Measurements from ENCODE around the gene URB2. TPM values are rescaled to one million over a fixed set of nuclear protein-coding genes. Genes with fewer than 3 reads are reported as not detected.
A peak's percentile ranks its signal among the peaks of the same experiment; 100 is the strongest.

URB2 gene
- total and polyA plus RNA-seq, 2 experiments from 2014 or later: 7.6 to 44.3 TPM

- TF ChIP-seq REST (IDR thresholded peaks at IDR 0.05; ENCODE audit: unreplicated experiment) (no peak), STAT1 (IDR thresholded peaks at IDR 0.05; ENCODE audit: unreplicated experiment) (no peak), ZNF462 (CRISPR knock-in tag; IDR thresholded peaks at IDR 0.05) (no peak)
Measured at GRCh38 chr1:229629261-229629660, 3.2 kb downstream of the URB2 start (continued).

GRCh38 chr1:229631148-229631547 is 5.1 kb downstream of the URB2 start:
- Histone ChIP-seq H3K4me2 (no peak overlapping the region), H3K27ac (ENCODE audit: low read depth) (peak overlapping the region; percentile 41; the same call in 1 of the 2 replicates), H3F3A (replicated peaks; ENCODE audit: low read depth) (0 out of 2 replicates have a peak, but pooled peaks cover 3% of the 10 kb centered on the region), H4K20me1 (replicated peaks; ENCODE audit: insufficient read depth) (peaks cover 40% of the 10 kb centered on the region), H3K4me3 (no peak overlapping the region), H3K79me2 (replicated peaks; ENCODE audit: insufficient read depth) (peaks cover 88% of the 10 kb centered on the region), H3K4me1 (ENCODE audit: insufficient read depth) (peaks cover 8% of the 10 kb centered on the region; the same call in 1 of the 2 replicates), H3K27me3 (ENCODE audit: insufficient read depth) (no peaks in the 10 kb centered on the region), H3K9me2 (ENCODE audit: insufficient read depth) (no peaks in the 10 kb centered on the region), H2AFZ (no peak overlapping the region), H3K36me3 (ENCODE audit: insufficient read depth) (peaks cover 11% of the 10 kb centered on the region)
- H3K27ac Mint-ChIP-seq: 0 out of 2 replicates have a peak overlapping the region, but pooled peaks have one; percentile 36
- peaks cover 59% of the 10 kb centered on the region for H3K36me3 Mint-ChIP-seq (ENCODE audit: low read depth)
- H3K4me3 Mint-ChIP-seq: no peak overlapping the region
- no peaks in the 10 kb centered on the region for H3K9me3 Mint-ChIP-seq
- H3K4me1 Mint-ChIP-seq: peaks cover 5% of the 10 kb centered on the region; the same call in 2 of the 3 replicates
- ATAC-seq: no peak
- DNase-seq (ENCODE audit: low spot score): no peak
- H3K27me3 Mint-ChIP-seq (ENCODE audit: insufficient read depth, low read depth, poor library complexity): peaks cover 5% of the 10 kb centered on the region
- TF ChIP-seq ZNF331 (CRISPR knock-in tag; IDR thresholded peaks at IDR 0.05; ENCODE audit: low read depth) (no peak), REST (IDR thresholded peaks at IDR 0.05; ENCODE audit: unreplicated experiment) (no peak), CREB1 (CRISPR knock-in tag; IDR thresholded peaks at IDR 0.05; ENCODE audit: low read depth) (no peak), JUNB (IDR thresholded peaks at IDR 0.05; ENCODE audit: unreplicated experiment) (no peak), NANOG (IDR thresholded peaks at IDR 0.05; ENCODE audit: borderline replicate concordance) (no peak), EZH2phosphoT487 (IDR thresholded peaks at IDR 0.05; ENCODE audit: unreplicated experiment) (no peak)
